Immature natural killer cell (primary cell): ENCODE results near the gene OLFM4. TPM values are rescaled to one million over a fixed set of nuclear protein-coding genes. Genes with fewer than 3 reads are reported as not detected.

ENCODE experiments used
- DNase-seq, 3 donors: peaks; one replicate each; pipeline ENCODE4 v3.0.0; 2022; ENCODE audit warnings: mixed read lengths in 1 of 3
- H3K27ac Mint-ChIP-seq, 6 donors: one replicate each; pipeline ENCODE4 v1.8.0; 2020; ENCODE audit warnings: mixed read lengths in 6 of 6, mild to moderate bottlenecking in 5 of 6, inconsistent platforms in 4 of 6, moderate library complexity in 3 of 6
- H3K27me3 Mint-ChIP-seq, 3 donors: one replicate each; pipeline ENCODE4 v1.8.0; 2020 to 2021; ENCODE audit warnings: low read depth in 3 of 3, mild to moderate bottlenecking in 3 of 3, mixed read lengths in 3 of 3, moderate library complexity in 3 of 3, inconsistent platforms in 1 of 3
- H3K36me3 Mint-ChIP-seq, 3 donors: one replicate each; pipeline ENCODE4 v1.8.0; 2020; ENCODE audit warnings: mixed read lengths in 3 of 3, inconsistent platforms in 2 of 3, mild to moderate bottlenecking in 2 of 3
- H3K4me1 Mint-ChIP-seq, 2 donors: one replicate each; pipeline ENCODE4 v1.8.0; 2020; ENCODE audit warnings: inconsistent platforms in 2 of 2, mild to moderate bottlenecking in 2 of 2, mixed read lengths in 2 of 2, moderate library complexity in 1 of 2
- H3K4me3 Mint-ChIP-seq, 5 donors: one replicate each; pipeline ENCODE4 v1.8.0; 2020; ENCODE audit warnings: mild to moderate bottlenecking in 5 of 5, mixed read lengths in 5 of 5, inconsistent platforms in 3 of 5, moderate library complexity in 3 of 5
- H3K9me3 Mint-ChIP-seq, 6 donors: one replicate each; pipeline ENCODE4 v1.8.0; 2020; ENCODE audit warnings: mild to moderate bottlenecking in 6 of 6, mixed read lengths in 6 of 6, inconsistent platforms in 4 of 6, moderate library complexity in 3 of 6
- polyA plus RNA-seq, 3 donors: library from polyadenylated mRNA; unstranded; fragments of 300-500 nt; fragmentation: Illumina TruSeq; gene quantifications; one replicate each; pipeline ENCODE4 v1.2.3, GENCODE V29; 2021

The OLFM4 gene
- polyA plus RNA-seq, 3 donors from 2014 or later, result not detected

GRCh38 chr13:53098455-53098854, 69.8 kb downstream of the OLFM4 start:
- H3K4me1 Mint-ChIP-seq, result no peaks in the 10 kb centered on the region
- H3K4me3 Mint-ChIP-seq, result no peak overlapping the region
- H3K36me3 Mint-ChIP-seq, result peaks cover 0 to 5% (median 0%) of the 10 kb centered on the region in 3 donors
- H3K27ac Mint-ChIP-seq, result no peak overlapping the region
- no peak for DNase-seq
- peaks cover 2 to 6% (median 5%) of the 10 kb centered on the region in 3 donors for H3K27me3 Mint-ChIP-seq
- H3K9me3 Mint-ChIP-seq, result peaks cover 0 to 7% (median 4%) of the 10 kb centered on the region in 6 donors

- H3K36me3 Mint-ChIP-seq, result peaks cover 0 to 5% (median 0%) of the 10 kb centered on the region in 3 donors
- DNase-seq, result no peak
- peaks cover 2 to 6% (median 5%) of the 10 kb centered on the region in 3 donors for H3K27me3 Mint-ChIP-seq
- no peak overlapping the region for H3K4me3 Mint-ChIP-seq
- peaks cover 0 to 7% (median 4%) of the 10 kb centered on the region in 6 donors for H3K9me3 Mint-ChIP-seq
- no peaks in the 10 kb centered on the region for H3K4me1 Mint-ChIP-seq
- no peak overlapping the region for H3K27ac Mint-ChIP-seq
Observed at GRCh38 chr13:53100394-53101063, 71.9 kb downstream of the OLFM4 start.

Other genes with a start within 250 kb of the OLFM4 start
- gene PCDH8, start 180.2 kb upstream of the OLFM4 start, polyA plus RNA-seq, result not detected